ENCODE data around the gene SUCLG2.

GRCh38 chr3:67419779-67420178 is 234.6 kb downstream of the SUCLG2 start:
- TF ChIP-seq POLR2AphosphoS5 (IDR thresholded peaks at IDR 0.05; ENCODE audit: low read length), result no peak
- no peak for TF ChIP-seq CREB1 (IDR thresholded peaks at IDR 0.05; ENCODE audit: low read depth)
- TF ChIP-seq HDAC6 (IDR thresholded peaks at IDR 0.05; ENCODE audit: unreplicated experiment), result no peak
- TF ChIP-seq ZNF274 (IDR thresholded peaks at IDR 0.05; ENCODE audit: insufficient read depth, insufficient read length), result no peak
- no peak for TF ChIP-seq PKNOX1 (IDR thresholded peaks at IDR 0.05)
- TF ChIP-seq CTCF (IDR thresholded peaks at IDR 0.05 in 2 of 3, conservative IDR thresholded peaks at IDR 0.05 in 1 of 3; ENCODE audit: control insufficient read depth in 2 of 3, extremely low read depth in 1 of 3, insufficient read depth in 1 of 3, low read depth in 3 of 3, low read length in 3 of 3), result no peak
- TF ChIP-seq SP1 (IDR thresholded peaks at IDR 0.05; ENCODE audit: low read depth, low read length), result no peak
